Measurements from ENCODE around the gene RAB27A.

DNA sequence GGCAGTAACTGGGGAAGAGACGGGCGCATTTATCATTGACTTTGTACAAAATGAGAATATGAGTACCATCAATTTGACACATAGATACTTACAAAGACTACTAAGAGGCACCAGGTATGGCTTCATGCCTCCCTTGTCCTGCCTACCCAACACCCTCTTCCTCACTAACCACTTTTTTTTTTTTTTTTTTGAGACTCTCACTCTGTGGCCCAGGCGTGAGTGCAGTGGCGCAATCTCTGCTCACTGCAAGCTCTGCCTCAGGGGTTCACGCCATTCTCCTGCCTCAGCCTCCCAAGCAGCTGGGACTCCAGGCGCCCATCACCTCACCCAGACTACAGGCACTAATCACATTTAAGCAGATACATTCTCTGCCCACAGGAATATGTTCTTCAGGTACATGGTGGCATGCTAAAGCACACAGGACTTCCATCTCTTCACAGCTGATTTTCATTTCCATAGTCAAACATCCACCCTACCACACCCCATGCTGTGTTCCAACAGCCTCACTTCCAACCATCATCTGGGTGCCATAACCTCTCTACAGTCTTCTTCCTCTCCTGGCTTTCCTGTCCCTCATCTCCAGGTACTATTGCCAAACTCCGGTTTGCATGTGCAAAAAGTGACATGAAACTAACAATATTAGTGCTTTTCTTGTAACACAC lies 41.7 kb downstream of the RAB27A start:
- TF ChIP-seq, protein P1, sequence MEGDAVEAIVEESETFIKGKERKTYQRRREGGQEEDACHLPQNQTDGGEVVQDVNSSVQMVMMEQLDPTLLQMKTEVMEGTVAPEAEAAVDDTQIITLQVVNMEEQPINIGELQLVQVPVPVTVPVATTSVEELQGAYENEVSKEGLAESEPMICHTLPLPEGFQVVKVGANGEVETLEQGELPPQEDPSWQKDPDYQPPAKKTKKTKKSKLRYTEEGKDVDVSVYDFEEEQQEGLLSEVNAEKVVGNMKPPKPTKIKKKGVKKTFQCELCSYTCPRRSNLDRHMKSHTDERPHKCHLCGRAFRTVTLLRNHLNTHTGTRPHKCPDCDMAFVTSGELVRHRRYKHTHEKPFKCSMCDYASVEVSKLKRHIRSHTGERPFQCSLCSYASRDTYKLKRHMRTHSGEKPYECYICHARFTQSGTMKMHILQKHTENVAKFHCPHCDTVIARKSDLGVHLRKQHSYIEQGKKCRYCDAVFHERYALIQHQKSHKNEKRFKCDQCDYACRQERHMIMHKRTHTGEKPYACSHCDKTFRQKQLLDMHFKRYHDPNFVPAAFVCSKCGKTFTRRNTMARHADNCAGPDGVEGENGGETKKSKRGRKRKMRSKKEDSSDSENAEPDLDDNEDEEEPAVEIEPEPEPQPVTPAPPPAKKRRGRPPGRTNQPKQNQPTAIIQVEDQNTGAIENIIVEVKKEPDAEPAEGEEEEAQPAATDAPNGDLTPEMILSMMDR (CRISPR knock-in tag; IDR thresholded peaks at IDR 0.05): no peak
- TF ChIP-seq YY1 (IDR thresholded peaks at IDR 0.05; ENCODE audit: insufficient read depth, insufficient replicate concordance, low read depth, low read length) (no peak), MAFF (IDR thresholded peaks at IDR 0.05; ENCODE audit: low read depth, low read length) (no peak)
- TF ChIP-seq, protein P2, sequence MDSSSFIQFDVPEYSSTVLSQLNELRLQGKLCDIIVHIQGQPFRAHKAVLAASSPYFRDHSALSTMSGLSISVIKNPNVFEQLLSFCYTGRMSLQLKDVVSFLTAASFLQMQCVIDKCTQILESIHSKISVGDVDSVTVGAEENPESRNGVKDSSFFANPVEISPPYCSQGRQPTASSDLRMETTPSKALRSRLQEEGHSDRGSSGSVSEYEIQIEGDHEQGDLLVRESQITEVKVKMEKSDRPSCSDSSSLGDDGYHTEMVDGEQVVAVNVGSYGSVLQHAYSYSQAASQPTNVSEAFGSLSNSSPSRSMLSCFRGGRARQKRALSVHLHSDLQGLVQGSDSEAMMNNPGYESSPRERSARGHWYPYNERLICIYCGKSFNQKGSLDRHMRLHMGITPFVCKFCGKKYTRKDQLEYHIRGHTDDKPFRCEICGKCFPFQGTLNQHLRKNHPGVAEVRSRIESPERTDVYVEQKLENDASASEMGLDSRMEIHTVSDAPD (CRISPR knock-in tag; IDR thresholded peaks at IDR 0.05): no peak
